ENCODE data around the gene PHLDB2. TPM values are rescaled to one million over a fixed set of nuclear protein-coding genes. Genes with fewer than 3 reads are reported as not detected.

PHLDB2 gene
- total RNA-seq, 1 experiment from 2014 or later: 13.2 TPM

DNA sequence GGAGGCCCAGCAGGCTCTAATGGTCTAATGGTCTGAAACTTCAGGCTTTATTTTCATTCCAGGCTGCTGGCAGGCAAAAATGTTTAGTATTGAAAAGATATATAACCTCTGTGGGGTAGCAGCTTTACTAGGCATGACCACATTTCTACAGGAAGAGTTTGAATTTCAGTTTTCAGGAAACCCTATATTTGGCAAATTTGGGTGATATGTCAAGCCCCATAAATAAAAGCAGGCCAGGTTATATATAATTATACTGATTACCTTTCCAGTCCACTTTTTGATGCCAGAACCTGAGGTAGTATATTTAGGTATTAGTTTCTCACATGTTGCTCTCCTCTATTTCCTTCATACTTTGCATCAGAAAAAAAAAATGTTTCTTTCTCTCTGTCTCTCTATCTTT is 37.2 kb upstream of the PHLDB2 start:
- no peak overlapping the region for H2BK5ac ChIP-seq (ENCODE audit: insufficient read length, low read length)
- H3K27me3 ChIP-seq (ENCODE audit: insufficient read depth, low read length): no peaks in the 10 kb centered on the region
- H3K27me3 Mint-ChIP-seq (ENCODE audit: low read depth): no peaks in the 10 kb centered on the region
- H3K9ac ChIP-seq (ENCODE audit: extremely low read depth, insufficient read length, low read length): no peak overlapping the region
- H4K5ac ChIP-seq (ENCODE audit: insufficient read length, low read depth, low read length): no peak overlapping the region
- H2AK5ac ChIP-seq (ENCODE audit: insufficient read length, low read length): no peak overlapping the region
- H3K4ac ChIP-seq (ENCODE audit: low read depth, low read length): no peak overlapping the region
- no peaks in the 10 kb centered on the region for H4K20me1 ChIP-seq (ENCODE audit: control insufficient read depth, insufficient read depth, insufficient read length)
- H3K18ac ChIP-seq (ENCODE audit: insufficient read length, low read depth, low read length): no peak overlapping the region
- H2BK20ac ChIP-seq (ENCODE audit: low read depth, low read length, poor library complexity, severe bottlenecking): no peak overlapping the region
- no peak overlapping the region for H2BK15ac ChIP-seq (ENCODE audit: low read depth, low read length)
- H3K9me3 Mint-ChIP-seq: peaks cover 2 to 3% of the 10 kb centered on the region in 2 experiments; a peak in 1 of 5 replicates
- TF ChIP-seq, protein P1, sequence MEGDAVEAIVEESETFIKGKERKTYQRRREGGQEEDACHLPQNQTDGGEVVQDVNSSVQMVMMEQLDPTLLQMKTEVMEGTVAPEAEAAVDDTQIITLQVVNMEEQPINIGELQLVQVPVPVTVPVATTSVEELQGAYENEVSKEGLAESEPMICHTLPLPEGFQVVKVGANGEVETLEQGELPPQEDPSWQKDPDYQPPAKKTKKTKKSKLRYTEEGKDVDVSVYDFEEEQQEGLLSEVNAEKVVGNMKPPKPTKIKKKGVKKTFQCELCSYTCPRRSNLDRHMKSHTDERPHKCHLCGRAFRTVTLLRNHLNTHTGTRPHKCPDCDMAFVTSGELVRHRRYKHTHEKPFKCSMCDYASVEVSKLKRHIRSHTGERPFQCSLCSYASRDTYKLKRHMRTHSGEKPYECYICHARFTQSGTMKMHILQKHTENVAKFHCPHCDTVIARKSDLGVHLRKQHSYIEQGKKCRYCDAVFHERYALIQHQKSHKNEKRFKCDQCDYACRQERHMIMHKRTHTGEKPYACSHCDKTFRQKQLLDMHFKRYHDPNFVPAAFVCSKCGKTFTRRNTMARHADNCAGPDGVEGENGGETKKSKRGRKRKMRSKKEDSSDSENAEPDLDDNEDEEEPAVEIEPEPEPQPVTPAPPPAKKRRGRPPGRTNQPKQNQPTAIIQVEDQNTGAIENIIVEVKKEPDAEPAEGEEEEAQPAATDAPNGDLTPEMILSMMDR (conservative IDR thresholded peaks at IDR 0.05): no peak
- 0 out of 2 replicates have a peak, but pooled peaks cover 2% of the 10 kb centered on the region for H3K79me2 ChIP-seq (ENCODE audit: insufficient read depth, low read length)
- no peak overlapping the region for H3K23ac ChIP-seq (ENCODE audit: insufficient read length, low read depth, low read length)
- no peak overlapping the region for H3K56ac ChIP-seq (ENCODE audit: insufficient read length, low read depth, low read length)
- H3K36me3 Mint-ChIP-seq (ENCODE audit: insufficient read depth in 1 of 3, low read depth in 3 of 3): peaks cover 1 to 2% (median 2%) of the 10 kb centered on the region in 3 experiments; a peak in 4 of 7 replicates
- no peak overlapping the region for H4K8ac ChIP-seq (replicated peaks; ENCODE audit: insufficient read length, low read depth, low read length)
- no peak overlapping the region for H3K4me2 ChIP-seq (ENCODE audit: insufficient read depth, insufficient read length, low read length)
- H3K4me3 Mint-ChIP-seq: no peak overlapping the region
- no peak overlapping the region for H4K91ac ChIP-seq (ENCODE audit: insufficient read length, low read depth, low read length)
- H3K4me1 ChIP-seq (ENCODE audit: insufficient read depth, low read length): no peaks in the 10 kb centered on the region
- no peak overlapping the region for H3K14ac ChIP-seq (ENCODE audit: insufficient read depth, low read length)
- no peaks in the 10 kb centered on the region for H3K23me2 ChIP-seq (ENCODE audit: insufficient read length, low read depth, low read length, poor library complexity, severe bottlenecking)
- H3K27ac ChIP-seq (ENCODE audit: insufficient read length, low read depth, low read length): no peak overlapping the region
- no peak overlapping the region for H3K27ac Mint-ChIP-seq
- H2AFZ ChIP-seq (ENCODE audit: low read length): no peak overlapping the region
- H2BK120ac ChIP-seq (ENCODE audit: low read depth, low read length, poor library complexity, severe bottlenecking): no peak overlapping the region
- no peak for DNase-seq
- no peak overlapping the region for H2BK12ac ChIP-seq (ENCODE audit: insufficient read length, low read depth, low read length)
- H3K4me1 Mint-ChIP-seq: no peaks in the 10 kb centered on the region
- H3K9me3 ChIP-seq (ENCODE audit: control insufficient read depth, low read depth, low read length): no peaks in the 10 kb centered on the region
- H3T11ph ChIP-seq (ENCODE audit: low read length): no peak overlapping the region
- H3K79me1 ChIP-seq (ENCODE audit: insufficient read depth, low read depth, low read length, poor library complexity, severe bottlenecking): no peaks in the 10 kb centered on the region

Measured in H9 (cell line).